ENCODE data around the gene GRPR.
"Not testable (repeated sequence)": the region's sequence is repeated elsewhere in the genome, so short reads cannot be mapped to it uniquely, and the experiment has no call there.

Gene GRPR

DNA sequence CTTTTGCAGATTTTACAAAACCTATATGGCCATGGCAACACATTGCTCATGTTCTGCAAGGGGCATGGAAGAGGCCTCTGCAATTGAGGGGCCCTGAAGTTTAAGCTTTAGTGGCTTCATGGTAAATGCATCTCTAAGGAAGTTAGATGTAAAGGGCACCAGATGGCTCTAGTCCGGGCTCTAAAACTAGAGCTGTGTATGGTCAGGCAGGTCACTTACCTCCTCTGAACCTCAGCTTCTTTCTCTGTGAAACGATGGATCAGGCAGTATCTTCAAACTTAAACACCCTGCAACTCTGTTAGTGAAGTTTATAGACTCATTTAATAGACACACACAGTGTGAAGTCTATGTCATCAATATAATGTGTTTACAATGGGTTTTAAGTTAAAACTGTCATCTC is 53.9 kb downstream of the GRPR start:
- intact Hi-C loops (cut with DNase I; ENCODE audit: low total_unique reads): no loop called here
- Histone ChIP-seq H3K4me1 (no peaks in the 10 kb centered on the region), H3K36me3 (no peaks in the 10 kb centered on the region), H3K9me3 (no peaks in the 10 kb centered on the region), H3K4me3 (no peak overlapping the region), H3K27me3 (no peaks in the 10 kb centered on the region), H3K27ac (no peak overlapping the region)
- TF ChIP-seq, protein P1, sequence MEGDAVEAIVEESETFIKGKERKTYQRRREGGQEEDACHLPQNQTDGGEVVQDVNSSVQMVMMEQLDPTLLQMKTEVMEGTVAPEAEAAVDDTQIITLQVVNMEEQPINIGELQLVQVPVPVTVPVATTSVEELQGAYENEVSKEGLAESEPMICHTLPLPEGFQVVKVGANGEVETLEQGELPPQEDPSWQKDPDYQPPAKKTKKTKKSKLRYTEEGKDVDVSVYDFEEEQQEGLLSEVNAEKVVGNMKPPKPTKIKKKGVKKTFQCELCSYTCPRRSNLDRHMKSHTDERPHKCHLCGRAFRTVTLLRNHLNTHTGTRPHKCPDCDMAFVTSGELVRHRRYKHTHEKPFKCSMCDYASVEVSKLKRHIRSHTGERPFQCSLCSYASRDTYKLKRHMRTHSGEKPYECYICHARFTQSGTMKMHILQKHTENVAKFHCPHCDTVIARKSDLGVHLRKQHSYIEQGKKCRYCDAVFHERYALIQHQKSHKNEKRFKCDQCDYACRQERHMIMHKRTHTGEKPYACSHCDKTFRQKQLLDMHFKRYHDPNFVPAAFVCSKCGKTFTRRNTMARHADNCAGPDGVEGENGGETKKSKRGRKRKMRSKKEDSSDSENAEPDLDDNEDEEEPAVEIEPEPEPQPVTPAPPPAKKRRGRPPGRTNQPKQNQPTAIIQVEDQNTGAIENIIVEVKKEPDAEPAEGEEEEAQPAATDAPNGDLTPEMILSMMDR (IDR thresholded peaks at IDR 0.05): no peak
- no peak for DNase-seq

DNA sequence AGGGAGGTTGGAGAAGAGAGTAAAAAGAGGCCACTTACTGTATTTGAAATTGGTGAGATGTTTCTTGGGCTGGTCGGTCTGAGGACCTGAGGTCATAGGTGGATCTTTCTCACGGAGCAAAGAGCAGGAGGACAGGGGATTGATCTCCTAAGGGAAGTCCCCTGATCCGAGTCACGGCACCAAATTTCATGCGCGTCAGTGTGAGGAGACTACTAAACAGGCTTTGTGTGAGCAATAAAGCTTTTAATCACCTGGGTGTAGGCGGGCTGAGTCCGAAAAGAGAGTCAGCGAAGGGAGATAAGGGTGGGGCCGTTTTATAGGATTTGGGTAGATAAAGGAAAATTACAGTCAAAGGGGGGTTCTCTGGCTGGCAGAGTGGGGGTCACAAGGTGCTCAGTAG is 60.5 kb downstream of the GRPR start:
- H3K4me3 ChIP-seq; H3K36me3 ChIP-seq; DNase-seq; intact Hi-C loops (cut with DNase I; ENCODE audit: low total_unique reads); H3K27ac ChIP-seq; H3K27me3 ChIP-seq; H3K9me3 ChIP-seq; H3K4me1 ChIP-seq: not testable (repeated sequence)

DNA sequence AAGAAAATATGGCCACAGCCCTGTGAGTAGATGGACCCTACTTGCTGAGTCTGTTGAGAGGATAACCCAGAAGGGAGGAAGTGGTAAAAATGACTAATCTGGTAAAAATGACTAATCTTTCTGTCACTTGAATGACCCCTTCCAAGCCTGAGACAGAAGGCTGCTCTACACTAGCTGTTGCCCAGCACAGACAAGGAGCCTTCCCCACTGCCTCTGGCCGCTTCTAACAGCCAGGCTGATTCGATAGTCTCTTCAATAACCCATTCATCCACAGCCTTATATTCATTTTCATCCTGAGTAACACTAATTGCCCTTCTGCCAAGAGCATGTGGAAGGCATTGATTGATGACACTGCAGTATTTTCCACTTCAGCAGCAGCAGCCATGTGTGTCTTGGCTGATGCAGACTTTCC is 62.4 kb downstream of the GRPR start:
- Histone ChIP-seq H3K36me3 (no peaks in the 10 kb centered on the region), H3K27me3 (no peaks in the 10 kb centered on the region), H3K4me3 (no peak overlapping the region), H3K27ac (no peak overlapping the region), H3K4me1 (no peaks in the 10 kb centered on the region), H3K9me3 (no peaks in the 10 kb centered on the region)
- intact Hi-C loops (cut with DNase I; ENCODE audit: low total_unique reads): no loop called here
- DNase-seq: no peak
- TF ChIP-seq, protein P1 (IDR thresholded peaks at IDR 0.05): no peak

DNA sequence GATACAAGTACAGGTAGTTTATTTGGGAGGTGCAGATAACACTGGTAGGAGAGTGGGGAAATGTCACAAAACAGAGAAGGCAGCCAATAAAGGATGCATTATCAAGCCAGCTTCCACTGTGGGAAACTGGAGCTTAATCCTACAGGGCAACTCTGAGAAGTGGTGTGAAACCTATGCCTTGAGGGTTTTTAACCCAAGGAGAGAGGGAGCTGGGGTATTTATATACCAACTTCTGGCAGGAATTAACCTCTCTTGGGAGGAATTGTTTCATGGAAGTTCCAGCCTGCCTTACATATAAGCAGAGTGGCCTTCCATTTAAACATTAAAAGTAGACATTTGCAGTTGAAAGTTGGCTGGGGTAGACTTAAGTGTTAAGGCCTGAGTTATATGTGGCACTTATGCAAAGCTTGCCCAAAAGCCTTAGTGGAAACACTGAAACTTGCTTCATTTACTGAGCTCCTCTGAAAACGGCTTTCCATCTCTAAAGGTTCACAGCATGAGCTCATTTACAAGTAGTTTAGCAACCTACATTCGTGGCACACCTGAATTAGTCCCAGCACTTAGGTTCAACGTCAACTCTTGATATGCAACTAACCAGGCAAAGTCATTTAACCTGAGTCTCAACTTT is 63.1 kb downstream of the GRPR start:
- H3K27me3 ChIP-seq: no peaks in the 10 kb centered on the region
- H3K27ac ChIP-seq: no peak overlapping the region
- H3K9me3 ChIP-seq: no peaks in the 10 kb centered on the region
- no peaks in the 10 kb centered on the region for H3K4me1 ChIP-seq
- DNase-seq: no peak
- H3K36me3 ChIP-seq: no peaks in the 10 kb centered on the region
- no peak overlapping the region for H3K4me3 ChIP-seq
- intact Hi-C loops (cut with DNase I; ENCODE audit: low total_unique reads): no loop called here
- TF ChIP-seq, protein P1 (IDR thresholded peaks at IDR 0.05): no peak

DNA sequence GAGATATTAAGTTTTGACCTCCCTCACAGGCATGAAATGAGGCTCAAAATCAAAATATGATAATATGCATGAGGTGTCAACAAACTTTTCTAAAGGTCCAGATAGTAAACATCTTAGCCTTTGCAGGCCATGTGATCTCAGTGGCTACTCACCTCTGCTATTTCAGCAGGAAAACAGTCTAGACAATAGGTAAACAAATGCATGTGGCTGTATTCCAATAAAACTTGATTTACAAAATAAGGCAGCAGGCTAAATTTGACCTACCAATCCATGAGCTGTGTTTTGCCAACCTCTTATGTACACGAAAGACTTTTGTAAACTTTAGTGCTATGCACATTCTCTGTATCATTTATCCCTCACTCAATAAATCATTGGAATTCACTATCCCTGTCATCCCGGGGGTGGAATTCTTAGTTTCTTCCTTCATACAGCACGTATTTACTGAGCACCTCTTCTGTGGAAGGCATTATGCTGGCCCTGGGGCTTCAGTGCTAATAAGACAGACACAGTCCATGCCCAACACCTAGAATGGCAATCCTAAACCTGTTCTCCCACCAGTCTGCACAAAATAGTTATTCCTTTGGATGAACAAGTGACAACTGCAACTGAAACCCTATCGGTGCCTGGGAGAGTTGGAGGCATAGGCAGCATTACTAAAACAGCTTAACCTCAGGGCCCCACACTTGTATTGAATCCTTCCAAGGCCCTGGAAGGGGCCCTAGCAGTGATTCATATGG is 63.8 kb downstream of the GRPR start:
- Histone ChIP-seq H3K9me3 (no peaks in the 10 kb centered on the region), H3K4me1 (no peaks in the 10 kb centered on the region), H3K4me3 (no peak overlapping the region), H3K27me3 (no peaks in the 10 kb centered on the region), H3K36me3 (no peaks in the 10 kb centered on the region), H3K27ac (no peak overlapping the region)
- no peak for DNase-seq
- TF ChIP-seq, protein P1 (IDR thresholded peaks at IDR 0.05): no peak
- intact Hi-C loops (cut with DNase I; ENCODE audit: low total_unique reads): no loop called here

DNA sequence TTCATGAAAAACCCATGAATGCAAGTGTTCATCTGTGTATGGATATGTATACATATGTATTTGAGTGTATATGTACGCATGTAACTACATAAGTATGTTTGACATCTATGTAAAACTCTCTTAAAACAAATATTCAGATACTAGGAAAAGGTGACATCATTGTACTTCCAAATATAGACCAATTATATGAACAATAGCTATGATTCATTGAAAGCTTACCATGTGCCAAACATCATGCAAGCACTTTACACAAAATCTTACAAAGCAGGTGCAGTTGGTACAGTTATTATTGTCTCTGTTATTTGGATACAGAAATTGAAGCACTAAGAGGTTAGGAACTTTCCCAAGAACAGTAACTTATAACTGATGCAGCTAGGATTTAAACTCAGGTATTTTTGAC is 65.3 kb downstream of the GRPR start:
- Histone ChIP-seq H3K4me3 (no peak overlapping the region), H3K27me3 (no peaks in the 10 kb centered on the region), H3K27ac (no peak overlapping the region), H3K9me3 (no peaks in the 10 kb centered on the region), H3K4me1 (no peaks in the 10 kb centered on the region), H3K36me3 (no peaks in the 10 kb centered on the region)
- intact Hi-C loops (cut with DNase I; ENCODE audit: low total_unique reads): no loop called here
- TF ChIP-seq, protein P1 (IDR thresholded peaks at IDR 0.05): no peak
- DNase-seq: no peak
